HG03175 (cell line): Measurements from ENCODE around the gene DCTN5.

ENCODE experiments used
- ATAC-seq: cut with Tn5 transposase; IDR thresholded peaks from one replicate; pipeline ENCODE4 v1.9.1; 2021; ENCODE audit warnings: mild to moderate bottlenecking, moderate library complexity; ENCODE audit not compliant: unreplicated experiment

DCTN5 gene

DNA sequence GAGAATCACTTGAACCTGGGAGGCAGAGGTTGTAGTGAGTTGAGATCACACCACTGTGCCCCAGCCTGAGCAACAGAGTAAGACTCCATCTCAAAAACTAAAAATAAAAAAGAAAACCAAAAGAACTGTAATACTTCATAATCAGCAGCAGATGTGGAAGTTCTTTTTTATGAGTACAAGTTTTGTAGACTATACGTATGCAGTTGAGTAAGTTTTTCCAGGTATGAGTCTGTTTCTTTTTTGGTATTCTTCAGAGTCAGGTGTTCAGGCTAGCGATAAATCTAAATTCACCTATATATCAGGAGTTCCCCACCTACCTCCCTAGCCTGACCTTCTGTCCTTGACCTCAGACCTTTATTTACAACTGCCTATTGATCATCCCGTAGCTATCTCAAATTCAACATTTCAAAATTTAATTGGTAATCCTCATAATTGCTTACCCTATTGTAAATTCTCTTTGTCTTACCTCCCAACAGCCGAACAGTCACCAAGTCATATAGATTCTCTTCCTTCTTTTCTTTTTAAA is 10.7 kb downstream of the DCTN5 start:
- no peak for ATAC-seq

DNA sequence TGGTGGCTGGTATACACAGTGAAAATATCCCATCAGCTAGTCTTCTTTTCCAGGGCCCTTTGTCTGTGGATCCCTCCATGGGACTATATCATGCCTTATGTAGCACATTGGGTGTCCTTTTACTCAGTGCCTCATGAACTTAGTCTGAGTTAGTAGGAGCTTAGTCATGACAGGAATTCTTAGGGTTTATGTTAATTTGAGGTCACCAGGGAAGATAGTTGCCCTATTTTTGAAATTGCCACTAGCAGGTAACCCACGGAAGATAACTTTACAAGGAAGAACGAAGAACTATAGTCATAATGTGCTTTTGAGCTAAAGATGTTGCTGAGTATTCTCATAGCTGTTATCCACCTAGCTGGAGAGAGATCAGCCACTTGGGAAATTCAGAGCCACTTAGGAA is 22.7 kb downstream of the DCTN5 start:
- ATAC-seq = no peak

DNA sequence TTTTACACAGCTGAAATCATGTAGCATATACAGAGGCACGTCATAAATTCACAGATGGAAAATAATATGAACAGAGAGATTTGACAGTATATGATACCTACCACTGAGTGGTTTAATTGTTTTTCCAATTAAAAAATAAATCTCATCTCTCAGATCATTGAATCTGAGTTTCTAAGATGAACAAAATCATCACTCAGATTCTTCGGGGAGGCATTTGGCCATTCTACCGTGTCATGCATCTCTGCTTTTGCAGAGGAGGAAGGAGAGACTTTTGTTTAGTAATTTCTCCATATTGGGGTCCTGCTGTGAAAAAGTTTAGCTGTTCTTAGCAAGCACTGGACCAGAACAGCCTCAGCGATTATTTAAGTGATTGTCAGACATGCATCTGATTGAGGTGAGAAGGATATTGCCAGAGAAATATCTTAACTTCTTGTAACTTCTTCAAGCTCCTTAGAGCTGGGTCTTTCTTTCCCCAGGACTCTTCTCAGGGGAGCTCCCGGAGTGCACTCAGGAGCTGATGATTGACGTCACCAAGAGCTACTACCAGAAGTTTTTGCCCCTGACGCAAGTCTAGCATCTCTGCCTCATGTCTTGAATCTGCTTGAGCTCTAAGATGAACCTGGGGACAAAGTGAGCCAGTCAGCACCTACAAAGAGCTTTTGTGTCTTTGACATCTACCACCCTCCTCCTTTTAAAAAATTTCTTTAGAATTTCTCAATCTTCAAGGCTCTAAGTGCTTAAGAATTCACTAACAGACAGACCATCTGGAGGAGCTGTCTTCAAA is 25.5 kb downstream of the DCTN5 start:
- no peak for ATAC-seq

DNA sequence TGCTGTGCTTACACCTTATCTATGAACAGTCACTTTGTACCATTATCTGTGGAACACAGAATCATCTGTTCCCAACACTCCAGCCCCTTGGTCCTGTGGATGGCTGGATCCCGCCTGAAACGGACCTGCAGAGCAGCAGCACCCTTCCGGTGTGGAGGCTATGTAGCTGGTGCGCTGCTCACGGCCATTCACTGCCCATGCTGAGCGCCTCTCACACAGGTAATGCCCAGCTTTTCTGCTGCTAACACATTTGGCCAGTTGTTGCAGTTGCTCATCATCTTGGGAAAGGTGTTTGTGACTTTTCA is 26.0 kb downstream of the DCTN5 start:
- ATAC-seq = no peak

DNA sequence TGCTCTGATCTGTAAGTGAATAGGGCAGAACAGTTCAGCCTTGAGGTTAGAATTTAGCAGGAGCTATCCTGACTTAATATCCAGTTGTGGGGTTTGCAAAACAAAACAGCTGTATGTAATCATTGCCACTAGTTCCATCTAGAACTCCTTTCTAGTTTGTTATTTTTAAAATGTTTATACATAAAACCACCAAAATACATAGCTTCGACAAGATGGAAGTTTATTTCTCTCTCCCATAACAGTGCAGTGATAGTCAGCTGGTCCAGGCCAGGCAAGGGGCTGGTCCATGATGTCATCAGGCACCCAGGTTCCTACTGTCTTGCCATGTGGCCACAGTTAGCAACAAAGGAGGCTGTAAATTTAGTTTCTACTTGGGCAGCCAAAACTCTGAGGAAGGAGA is 27.0 kb downstream of the DCTN5 start:
- no peak for ATAC-seq

DNA sequence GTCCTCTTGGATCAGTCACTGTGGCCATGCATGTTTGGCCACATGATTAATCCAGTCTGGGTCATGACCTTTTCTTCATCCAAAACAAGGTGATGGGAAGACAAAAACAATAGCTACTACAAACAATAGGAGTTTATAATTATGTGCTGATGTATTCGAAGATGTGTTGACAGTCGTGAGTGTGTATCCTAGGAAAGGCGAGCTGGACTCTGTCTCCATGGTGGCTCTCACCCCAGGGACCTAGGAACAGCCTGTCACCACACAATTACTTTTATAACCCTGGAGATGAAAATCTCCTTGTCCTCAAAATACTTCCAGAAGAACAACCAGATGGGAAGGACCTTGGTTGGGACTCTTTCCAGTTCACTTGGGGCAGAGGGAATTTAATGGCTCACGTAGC is 27.6 kb downstream of the DCTN5 start:
- ATAC-seq = no peak

DNA sequence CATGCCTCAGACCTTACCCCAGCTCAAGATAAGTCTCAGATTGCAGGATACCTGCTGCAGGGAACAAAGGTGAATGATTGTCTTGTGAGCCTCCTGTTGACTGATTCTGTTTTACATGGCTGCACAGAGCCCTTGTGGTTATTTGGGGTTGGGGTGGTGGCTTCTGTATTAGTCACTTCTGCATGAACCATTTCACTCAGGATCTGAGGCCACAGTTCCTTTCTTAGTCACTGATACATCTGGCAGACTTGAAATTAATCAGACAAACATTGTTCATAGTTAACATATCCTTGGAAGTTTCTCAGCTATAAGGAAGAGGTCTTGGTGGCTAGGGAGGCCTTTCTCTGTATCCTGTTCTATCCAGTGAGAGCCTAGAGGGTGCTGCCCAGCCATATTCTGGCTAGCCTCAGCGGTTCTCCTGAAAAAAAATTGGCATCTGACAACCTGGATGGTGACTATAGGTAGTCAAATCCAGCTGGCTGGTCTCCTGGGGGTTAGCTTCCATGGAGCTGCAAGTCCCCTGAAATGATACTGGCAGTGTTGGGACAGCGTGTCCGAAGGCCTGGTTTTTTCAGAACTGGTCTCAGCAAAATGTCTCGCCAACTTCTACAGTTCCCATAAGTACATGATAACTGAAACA is 29.0 kb downstream of the DCTN5 start:
- ATAC-seq = peak; percentile 98

DNA sequence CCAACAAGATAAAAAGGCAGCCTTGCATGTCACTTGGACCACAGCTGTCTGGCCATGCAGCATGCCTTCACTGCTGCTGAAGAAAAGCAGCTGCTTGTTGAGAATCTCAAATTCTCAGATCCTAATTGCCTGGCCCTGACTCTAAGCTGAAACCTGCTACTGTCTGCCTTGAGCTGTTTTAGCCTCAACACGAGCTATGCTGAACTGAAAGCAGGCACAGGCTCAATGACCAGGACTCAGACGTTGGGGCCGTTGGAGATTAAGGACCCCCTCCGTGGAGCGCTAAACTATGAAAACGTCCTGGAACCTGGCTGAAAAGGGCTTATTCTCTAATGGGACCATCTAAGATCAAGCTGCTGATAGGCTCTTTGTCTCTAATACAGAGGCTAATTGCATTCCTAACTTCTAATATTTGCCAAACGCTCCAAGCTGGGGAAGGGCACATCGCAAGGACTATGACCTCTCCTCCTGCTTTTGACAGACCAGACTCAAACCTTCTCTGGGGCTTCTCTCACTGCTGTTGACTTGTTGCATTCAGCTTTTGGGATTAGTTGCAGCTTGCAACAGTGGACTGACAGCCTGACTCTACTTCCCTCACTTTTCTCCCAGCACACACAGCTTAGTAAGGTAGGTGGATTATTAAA is 32.8 kb downstream of the DCTN5 start:
- no peak for ATAC-seq

DNA sequence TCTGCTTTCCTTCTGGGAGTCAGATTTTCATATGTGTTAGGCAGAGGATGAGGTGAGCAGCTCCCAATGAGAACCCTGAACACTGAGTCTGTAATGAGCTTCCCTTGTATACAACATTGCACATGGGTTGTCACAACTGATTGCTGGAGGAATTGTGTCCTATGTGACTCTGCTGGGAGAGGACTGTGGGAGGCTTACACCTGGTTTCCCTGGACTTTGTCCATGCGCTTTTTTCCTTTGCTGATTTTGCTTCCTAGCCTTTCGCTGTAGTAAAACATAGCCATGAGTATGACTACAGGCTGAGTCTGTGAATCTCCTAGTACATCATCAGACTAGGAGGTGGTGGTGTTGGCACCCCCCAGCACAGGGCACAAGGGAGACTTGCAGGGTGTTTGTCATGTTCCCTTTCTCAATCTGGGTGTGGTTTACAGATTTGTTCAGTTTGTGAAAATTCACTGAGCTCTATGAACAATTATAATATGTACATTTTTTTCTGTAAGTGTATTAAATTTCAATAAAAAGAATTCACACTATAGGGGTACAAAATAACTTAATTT is 35.7 kb downstream of the DCTN5 start:
- ATAC-seq = no peak

DNA sequence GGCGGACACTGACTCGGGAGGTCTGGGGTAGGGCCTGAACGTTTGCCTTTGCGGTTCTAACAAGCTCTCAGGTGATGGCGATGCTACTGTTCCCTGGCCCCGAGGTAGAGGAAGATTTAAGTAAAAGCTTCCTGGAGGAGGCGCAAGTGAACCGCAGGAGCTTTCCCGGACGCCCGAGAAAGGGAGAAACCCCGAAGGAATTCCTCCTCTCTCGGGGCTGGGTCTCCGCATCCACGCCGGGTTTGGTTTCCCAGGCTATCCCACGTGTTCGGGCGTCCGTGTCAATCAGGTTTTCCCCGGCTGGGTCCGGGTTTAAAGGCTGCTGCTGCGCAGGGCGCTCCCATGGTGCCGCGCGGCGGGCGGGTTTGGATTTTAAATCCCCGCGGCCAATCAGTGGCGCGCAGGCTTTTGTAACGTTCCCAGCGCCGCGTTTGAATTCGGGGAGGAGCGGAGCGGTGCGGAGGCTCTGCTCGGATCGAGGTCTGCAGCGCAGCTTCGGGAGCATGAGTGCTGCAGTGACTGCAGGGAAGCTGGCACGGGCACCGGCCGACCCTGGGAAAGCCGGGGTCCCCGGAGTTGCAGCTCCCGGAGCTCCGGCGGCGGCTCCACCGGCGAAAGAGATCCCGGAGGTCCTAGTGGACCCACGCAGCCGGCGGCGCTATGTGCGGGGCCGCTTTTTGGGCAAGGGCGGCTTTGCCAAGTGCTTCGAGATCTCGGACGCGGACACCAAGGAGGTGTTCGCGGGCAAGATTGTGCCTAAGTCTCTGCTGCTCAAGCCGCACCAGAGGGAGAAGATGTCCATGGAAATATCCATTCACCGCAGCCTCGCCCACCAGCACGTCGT is 37.4 kb downstream of the DCTN5 start, which contains the start of gene PLK1:
Gene PLK1, plus strand, starts transcription at position 460 of the 844 bp plus-strand sequence. Its CDS starts 44 bp downstream, at position 504.
- peak; percentile 92 for ATAC-seq

DNA sequence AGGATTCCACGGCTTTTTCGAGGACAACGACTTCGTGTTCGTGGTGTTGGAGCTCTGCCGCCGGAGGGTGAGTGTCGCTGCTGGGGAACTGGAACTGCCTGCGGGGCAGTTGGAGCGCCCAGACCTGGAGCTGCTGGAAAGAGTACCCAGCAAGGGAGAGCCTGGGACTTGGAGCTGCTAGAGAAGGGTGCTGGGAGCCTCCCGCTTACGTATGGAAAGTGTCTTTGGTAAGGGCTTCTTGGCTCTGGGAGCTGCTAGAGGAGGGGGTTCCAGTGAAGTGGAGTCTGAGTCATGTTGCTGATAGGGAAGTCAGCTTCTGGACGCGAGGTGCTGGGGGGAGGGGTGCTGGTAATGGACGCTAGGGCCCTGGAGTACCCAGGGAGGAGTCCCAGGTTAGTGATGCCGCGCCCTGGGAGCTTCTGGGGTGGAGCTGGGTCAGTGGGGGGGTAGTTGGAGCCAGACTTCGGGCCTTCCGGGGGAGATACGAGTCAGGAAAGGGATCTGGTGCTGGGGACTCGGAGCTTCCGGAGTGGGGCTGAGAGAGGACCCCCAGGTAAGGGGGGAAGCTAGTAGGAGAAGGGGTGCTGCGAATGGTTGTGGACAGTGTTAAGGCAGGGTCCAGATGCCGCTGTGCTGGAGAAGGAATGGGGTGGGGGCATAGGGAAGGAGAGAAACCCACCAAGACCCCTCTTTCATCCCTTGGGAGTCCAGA is 38.2 kb downstream of the DCTN5 start:
- ATAC-seq = no peak

DNA sequence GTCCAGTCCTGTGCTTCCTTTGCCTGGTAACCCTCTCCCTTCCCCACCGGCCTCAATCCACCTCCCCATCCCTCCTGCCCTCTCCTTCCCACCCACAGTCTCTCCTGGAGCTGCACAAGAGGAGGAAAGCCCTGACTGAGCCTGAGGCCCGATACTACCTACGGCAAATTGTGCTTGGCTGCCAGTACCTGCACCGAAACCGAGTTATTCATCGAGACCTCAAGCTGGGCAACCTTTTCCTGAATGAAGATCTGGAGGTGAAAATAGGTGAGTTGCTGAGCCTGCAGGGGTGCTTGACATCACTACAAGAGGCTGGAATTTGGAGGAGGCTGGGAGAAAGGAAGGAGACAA is 38.7 kb downstream of the DCTN5 start:
- ATAC-seq = no peak

DNA sequence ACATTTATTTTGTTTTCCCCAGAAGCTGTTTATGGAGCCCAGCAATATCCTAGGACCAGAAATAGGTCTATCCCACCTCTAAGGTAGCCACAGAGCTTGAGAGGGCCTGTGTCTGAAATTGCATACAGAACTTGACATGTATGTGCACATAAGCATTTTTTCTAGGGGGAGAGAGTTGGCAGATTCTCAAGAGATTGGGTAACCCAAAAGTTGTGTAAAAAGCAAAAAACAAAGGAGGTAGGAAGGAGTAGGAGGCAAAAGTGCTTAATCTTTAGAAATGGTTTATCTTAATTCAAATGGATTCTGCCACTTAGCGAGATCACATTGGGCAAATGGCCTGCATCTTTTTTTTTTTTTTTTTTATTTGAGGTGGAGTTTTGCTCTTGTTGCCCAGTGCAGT is 40.9 kb downstream of the DCTN5 start:
- no peak for ATAC-seq

DNA sequence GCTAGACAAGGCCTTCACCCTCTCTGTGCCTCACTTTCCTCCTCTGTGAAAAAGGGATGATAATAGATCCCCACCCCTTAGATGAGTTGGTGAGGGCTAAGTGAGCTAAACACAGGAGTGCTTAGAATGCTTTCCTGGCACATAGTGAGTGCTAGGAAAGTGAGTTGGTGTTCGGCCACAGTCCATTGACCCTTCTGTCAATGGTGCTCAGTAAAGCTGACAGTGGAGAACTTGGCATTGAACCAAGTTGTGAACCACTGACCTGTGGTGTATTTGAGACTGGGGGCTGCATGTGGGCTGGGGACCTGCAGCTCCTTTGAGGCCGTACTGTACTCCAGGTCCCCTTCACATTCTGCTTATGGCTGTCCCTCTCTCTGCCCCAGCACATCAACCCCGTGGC is 42.2 kb downstream of the DCTN5 start:
- no peak for ATAC-seq

DNA sequence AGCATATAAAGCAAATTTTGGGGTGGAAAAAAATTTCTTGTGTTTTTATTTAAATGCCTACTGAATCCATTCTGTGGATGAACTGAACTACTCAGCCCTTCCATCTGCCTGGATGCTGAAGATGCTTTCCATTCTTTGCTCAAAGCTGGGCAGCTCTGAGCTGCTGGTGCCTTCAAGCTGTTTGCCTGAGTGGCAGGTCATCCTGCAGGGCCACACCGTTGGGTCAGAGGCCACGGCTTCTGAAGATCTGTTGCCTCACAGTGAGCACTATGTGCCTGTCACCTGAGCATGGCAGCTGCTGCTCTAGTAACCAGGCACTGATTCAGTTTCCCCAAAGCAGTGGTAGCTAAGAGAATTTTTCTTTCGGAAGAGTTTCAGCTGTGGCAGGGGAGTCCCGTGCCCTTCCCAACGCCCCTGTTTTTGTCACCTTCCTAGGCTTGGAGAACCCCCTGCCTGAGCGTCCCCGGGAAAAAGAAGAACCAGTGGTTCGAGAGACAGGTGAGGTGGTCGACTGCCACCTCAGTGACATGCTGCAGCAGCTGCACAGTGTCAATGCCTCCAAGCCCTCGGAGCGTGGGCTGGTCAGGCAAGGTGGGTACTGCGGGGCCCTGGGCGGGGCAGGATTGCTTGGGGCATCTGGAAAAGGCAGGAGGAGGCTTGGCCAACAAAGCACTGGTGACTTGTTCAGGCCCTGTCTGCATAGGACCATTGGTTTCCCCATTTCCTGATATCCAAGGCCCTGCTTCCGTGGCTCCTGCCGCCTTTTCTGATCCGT is 46.0 kb downstream of the DCTN5 start:
- no peak for ATAC-seq

DNA sequence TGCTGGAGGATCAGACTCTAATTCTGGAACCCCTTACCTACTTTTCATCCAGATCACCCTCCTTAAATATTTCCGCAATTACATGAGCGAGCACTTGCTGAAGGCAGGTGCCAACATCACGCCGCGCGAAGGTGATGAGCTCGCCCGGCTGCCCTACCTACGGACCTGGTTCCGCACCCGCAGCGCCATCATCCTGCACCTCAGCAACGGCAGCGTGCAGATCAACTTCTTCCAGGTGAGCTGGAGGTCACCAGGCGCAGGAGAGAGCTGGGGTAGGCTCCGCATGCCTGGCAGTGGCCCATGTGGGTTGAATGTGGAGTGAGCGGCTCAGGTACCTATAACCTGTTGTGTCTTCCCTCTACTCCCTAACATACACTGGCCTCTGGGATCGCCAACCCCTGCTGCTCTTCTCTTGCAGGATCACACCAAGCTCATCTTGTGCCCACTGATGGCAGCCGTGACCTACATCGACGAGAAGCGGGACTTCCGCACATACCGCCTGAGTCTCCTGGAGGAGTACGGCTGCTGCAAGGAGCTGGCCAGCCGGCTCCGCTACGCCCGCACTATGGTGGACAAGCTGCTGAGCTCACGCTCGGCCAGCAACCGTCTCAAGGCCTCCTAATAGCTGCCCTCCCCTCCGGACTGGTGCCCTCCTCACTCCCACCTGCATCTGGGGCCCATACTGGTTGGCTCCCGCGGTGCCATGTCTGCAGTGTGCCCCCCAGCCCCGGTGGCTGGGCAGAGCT is 48.3 kb downstream of the DCTN5 start:
- ATAC-seq = no peak

DNA sequence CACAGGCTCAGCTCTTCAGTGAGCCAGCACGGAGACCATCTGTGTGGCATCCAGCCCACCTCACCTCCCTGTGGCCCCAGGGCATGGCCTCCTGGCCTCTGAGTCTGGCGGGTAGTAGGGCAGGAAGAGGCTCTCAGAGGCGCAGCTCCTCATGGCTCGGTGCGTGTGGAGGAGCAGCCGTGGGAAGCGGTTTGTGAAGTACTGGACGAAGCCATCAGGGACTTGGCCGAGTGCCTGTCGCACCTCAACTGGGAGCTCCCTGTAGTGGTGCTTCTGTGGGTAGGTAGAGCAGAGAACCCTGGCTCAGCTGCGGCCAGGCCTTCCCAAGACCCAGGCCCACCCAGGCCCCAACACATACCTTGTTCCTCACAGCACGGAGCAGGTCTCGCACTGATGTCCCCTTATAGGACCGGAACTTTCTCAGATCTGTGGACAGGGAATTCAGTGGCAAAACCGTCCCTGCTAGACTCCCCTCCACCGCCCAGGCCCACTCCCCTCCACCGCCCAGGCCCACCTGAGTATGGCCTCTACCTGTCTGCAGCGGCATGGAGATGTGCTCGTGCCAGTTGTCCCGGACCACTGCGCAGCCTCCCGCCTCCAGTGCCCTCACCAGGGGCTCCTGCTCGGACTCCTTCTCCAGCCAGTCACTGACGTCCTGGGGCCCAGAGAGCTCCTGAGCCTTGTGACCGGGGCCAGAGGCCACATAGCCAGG is 49.7 kb downstream of the DCTN5 start:
- no peak for ATAC-seq

DNA sequence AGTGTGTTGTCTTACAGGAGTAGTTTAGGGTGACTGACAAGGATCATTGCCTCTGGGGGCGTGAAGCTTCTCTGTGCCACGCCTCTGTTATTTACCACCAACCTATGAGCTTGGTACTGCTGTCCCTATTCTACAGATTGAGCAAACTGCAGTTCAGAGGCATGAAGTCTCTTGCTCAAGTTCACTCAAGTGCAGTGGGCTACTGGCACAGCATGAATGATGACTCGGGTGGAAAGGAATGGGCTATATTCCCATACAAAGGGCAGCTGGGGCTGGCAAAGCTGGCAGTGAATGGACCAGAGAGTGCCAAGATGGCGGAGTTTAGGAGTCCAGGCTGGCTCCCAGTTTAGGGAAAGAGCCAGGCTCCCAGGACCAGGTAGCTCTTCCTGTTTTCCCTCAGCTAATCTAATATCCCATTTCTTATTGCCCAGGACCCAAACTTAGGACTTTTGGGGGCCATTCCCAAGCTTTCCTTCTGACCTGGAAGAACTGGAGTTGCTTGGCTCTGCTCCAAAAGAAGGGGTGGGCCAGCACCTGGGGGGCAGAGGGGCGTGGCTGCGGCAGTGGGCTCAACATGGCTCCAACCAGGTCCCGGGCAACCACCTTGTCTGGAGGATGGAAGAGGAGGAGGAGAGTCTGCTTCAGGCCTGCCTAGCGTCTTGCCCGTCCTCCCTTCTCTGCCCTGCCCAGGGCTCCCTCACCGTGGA is 50.4 kb downstream of the DCTN5 start:
- ATAC-seq = no peak
